IPS-11a (cell line): ENCODE measurements around the gene RIC8B.
"Not testable (repeated sequence)": the region's sequence is repeated elsewhere in the genome, so short reads cannot be mapped to it uniquely, and the experiment has no call there.

Experiments
- H3K4me3 ChIP-seq: one replicate; pipeline ENCODE4 v1.5.1; 2013; ENCODE audit warnings: low read depth, low read length, control low read depth

Gene RIC8B

DNA sequence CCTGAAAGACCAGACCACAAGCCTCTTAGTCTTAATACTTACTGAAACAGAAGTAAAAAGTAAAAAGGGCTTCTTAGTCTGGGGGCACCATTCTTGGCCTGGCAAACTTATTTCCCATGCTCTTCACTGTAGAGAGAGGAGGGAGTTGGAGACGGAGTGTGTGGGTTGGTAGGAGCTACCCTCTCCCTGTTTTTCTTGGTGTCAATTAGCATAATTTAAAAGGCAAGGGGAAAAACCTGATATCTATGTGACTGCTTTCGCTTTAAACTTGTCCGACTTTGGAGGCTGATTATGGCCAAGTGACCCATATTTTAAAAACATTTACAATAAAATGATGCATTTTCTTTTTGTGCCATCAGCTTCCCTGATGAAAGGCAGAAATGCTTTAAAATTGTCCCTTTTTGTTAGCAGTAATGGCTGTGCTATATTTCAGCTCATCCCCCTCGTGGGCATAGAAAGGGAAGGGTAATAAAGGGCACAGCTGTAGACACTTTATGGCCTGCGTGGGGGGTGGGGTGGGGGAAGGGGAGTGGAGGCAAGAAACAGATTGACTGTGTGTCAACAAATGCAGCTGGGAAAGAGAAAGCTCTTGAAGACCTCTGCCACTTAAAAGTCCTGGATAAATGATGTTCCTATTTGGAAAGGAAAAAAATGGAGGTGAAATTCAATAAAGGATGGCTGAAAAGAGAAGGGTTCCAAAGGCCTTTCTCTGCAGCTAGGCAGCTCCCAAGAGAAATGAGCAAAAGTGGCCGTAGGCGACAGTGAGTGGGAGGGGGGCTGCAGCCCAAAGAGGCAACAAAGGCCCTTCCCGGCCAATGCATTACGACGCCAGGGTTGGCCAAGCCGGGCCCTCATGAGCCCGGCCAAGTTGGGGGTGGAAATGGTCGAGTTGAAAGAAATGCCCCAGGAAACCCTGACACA is 123.8 kb downstream of the RIC8B start:
- no peak overlapping the region for H3K4me3 ChIP-seq

DNA sequence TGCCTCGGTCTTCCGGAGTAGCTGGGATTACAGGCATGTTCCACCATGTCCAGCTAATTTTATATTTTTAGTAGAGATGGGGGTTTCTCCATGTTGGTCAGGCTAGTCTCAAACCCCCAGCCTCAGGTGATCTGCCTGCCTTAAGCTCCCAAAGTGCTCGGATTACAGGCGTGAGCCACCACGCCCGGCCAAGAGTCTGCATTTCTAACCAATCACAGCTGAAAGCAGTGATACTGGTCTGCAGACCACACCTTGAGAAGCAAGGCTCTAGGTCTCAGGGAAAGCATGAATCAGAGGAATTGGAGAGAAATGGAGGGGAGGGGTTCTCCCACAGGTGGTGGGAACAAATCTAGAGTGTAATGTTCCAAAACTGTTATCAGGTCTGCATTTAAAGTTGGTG is 126.1 kb downstream of the RIC8B start:
- no peak overlapping the region for H3K4me3 ChIP-seq

DNA sequence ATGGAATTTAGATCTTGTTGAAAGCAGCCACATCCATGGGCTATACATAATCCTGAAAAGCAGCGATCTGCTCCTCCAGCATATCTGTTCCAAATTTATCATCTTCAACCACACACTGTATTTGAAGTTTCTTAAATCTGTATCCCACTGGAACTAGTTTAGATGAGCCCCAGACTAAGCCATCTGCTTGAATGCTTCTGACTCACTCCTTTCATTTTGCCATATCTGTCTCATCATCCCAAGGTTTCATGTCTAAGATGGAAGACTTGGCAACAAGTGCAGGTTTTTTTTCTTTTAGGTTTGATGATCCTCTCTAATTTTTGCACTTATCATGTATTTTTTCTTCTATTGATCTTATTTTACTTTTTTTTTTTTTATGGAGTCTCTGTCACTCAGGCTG is 126.8 kb downstream of the RIC8B start:
- no peak overlapping the region for H3K4me3 ChIP-seq

DNA sequence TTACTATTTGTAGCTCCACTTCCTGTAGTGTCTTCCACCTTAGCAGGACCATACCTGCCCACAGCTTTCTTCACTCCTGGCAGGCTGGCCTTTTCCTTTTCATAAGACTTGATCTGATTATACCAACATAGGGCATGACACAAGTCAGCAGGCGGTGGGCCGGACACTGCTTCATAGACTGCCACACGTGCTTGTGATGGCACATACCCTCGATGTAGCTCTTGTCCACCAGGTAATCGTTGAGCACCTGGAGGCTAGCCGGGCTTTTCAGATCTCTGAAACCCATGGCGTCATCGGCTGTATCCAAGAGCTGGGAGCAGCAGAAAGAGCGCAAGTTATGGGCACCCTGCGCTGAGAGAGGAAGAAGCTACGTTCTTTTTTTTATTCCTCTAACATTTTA is 127.6 kb downstream of the RIC8B start:
- H3K4me3 ChIP-seq, result no peak overlapping the region

DNA sequence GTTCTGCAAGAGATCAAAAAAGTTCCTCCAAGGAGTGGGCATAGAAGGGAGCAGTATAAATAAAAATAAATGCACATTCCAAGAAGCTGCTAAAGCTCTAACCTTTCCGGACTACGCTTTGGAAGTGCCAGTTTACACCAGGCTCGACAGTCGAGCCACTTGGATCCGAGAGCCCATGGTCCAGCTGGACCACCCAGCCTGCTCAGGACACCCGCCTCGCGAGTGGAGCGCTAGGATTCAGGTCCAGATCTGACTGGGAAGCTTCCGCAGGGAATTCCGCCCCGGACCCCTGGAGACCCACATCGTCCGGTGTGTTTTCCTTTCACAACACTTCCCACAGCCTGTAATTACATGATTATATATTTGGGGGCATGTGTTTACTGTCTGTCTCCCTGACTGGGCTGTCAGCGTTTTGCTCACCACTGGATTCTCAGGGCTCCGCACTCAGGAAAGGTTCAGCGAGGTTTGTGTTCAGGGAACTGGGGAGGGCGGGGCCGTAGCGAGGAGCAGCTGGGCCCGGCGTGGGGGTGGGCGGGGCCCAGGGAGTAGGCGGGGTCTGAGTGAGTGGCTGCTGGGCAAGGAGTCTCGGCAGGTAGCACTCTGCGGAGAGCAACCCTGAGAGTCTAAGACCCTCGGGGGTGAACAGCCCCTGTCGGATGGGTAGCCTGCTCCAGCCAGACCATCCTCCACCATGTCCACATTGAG is 128.9 kb downstream of the RIC8B start:
- peak overlapping the region; percentile 53 for H3K4me3 ChIP-seq

DNA sequence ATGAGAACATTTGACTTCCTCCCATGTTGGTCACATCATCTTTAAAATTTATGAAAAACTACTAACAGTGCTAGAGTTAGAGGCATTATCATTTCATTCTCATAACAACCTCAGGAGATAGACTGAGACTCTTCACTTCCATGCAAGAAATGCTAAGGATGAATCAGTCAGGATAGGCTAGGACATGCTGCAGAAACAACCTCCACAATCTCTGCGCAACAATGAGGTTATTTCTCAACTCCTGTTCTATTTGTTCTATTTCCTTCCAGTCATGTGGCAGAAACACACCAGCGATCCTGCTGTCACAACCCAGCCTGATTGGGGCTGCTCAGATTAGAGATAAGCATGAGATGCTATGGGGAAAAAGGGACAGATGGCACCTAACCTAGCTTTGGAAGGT is 132.2 kb downstream of the RIC8B start:
- H3K4me3 ChIP-seq, result no peak overlapping the region

DNA sequence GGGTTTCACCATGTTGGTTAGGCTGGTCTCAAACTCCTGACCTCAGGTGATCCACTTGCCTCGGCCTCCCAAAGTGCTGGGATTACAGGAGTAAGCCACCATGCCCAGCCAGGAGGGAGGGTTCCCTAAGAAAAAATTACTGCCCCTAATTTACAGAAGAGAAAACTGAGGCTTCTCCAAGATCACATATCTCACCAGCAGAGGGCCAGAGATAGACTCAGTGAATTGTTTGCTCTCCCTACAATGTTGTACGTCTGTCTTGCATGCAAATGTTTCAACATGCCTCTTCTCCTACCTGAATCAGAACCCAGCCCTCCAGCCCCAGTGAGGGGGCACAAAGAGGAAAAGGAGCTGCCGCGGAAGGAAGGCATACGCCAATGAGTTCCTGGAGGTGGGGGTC is 132.9 kb downstream of the RIC8B start:
- no peak overlapping the region for H3K4me3 ChIP-seq

DNA sequence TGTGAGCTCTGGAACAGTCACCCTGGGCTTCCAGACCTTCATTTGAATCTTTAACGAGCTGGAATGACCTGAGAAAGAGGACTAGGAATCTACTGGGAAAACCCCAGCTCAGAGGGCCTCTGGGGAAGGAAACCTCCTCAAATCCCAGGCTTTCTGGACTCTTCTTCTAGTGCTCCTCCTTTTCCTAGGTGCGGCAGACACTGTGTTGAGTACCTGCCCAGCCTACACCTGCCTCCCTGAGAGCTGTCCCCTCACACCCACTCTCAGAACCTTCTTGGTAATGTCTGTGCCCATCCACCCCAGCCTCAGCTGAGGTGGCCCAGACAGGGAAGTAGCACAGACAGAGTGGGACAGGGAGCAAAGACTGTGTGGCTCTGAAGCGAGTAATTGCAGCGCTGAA is 133.4 kb downstream of the RIC8B start:
- no peak overlapping the region for H3K4me3 ChIP-seq

DNA sequence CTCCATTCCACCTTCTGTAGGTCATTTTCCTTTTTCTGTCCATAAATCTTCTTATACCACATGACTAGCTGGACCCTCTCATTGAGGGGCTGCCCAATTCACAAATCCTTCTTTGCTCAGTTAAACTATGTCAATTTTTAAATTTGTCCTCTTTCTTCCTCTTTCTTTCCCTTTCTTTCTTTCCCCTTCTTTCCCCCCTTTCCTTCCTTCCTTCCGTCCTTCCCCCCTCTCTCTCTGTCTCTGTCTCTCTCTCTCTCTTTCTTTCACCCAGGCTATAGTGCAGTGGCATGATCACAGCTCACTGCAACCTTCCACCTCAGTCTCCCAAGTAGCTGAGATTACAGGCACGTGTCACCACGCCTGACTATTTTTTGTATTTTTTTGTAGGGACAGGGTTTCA is 134.1 kb downstream of the RIC8B start:
- H3K4me3 ChIP-seq, result no peak overlapping the region

DNA sequence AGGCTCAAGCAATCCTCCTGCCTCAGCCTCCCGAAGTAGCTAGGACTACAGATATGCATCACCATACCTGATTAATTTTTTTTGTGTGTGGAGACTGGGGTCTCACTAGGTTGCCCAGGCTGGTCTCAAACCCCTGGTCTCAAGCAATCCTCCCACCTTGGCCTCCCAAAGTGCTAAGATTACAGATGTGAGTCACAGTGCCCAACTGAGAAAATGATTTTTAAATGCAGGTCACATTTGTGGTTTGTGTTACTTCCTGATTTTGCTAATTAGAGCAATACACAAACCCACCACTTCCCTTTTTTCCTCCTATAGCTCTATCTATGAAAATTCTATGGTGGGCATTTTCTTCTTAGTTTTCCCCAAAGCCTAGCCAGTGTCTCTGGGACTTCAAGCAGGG is 135.7 kb downstream of the RIC8B start:
- H3K4me3 ChIP-seq, result no peak overlapping the region

DNA sequence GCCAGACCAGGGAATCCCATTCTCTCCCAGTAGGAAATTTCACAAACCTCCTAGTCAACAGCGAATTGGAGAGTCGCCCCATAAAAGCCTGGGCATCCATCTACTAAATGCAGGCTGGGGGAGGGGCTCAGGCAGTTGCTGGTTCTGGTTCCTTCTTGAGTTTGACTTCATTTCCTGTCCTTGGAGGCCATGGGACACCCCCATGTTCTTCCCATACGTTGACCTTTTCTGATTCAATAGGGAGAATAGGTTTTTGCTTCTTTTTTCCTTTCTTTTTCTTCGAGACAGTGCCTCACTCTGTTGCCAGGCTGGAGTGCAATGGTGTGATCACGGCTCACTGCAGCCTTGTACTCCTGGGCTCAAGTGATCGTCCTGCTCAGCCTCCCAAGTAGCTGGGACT is 137.1 kb downstream of the RIC8B start:
- no peak overlapping the region for H3K4me3 ChIP-seq

DNA sequence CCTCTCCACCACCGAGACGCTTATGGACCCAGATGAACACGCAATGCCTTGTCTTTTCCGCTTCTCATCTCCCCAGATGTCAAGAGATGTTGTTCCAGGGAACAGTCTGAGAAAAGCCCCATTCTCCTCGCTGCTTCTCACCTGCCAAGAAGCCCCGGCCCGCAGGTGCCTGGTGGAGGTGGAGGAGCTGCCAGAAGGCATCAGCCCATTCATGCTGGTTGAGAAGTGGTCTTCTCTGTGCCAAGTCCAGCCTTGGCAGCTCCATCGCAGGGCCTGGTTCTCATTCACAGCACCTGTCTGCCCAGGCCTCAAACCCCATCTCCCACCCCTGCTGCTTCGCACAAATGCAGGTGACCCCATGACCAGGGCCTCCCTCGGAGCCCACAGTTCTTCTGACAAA is 139.0 kb downstream of the RIC8B start:
- no peak overlapping the region for H3K4me3 ChIP-seq

DNA sequence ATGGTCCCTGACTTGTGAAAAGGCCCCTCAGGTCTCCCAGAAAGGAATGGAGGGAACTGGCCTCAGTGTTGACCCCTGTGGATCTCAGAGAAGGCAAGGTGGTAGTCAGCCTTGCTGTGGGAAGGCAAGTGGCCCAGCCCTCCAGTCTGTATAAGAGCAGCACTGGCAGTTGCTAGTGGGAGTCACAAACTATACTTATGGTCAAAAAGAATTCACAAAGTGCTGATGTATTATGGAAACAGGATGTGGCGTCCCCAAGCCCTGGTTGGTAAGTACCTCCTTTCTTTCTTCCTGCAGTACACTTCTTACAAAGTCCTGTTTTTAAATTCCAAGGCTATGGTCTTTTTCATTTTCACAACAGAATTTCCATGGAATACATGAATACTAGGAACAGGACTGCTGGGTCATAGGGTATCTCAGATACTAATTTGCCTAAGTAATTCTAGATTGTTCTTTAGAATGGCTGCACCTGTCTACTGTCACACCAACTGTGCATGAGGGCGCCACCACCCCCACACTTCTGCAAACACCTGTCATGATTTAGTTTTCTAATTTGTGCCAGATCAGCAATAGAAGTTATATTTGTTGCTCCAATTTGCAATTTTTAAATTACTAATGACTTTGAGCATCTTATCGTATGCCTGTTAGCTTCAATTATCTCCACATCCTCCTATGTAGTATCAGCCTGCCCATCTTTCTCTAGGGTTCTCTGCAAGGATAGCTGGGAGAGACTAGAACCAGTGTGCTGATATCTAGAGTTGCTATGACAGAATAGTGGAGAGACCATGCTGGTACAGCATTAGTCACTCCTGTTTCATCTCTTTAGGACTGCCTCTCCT is 140.5 kb downstream of the RIC8B start:
- H3K4me3 ChIP-seq, result no peak overlapping the region

DNA sequence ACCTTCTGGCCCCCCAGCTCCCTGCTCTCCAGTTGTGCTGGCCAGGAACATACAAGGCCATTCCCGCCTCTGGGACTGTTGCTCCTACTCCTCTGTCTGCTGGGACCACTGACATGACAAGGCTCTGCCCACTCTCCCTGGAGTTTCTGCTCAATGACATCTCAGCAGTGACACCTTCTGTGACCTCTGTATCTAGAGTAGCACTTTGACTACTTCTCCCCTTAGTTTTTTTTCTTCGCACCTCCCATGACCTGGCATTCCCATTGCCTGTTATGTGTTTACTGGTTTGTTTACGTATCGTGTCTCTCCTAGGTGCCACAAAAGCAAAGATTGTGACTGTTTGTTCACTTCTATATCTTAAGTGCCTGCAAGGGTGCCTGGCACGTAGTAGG is 141.1 kb downstream of the RIC8B start:
- no peak overlapping the region for H3K4me3 ChIP-seq

DNA sequence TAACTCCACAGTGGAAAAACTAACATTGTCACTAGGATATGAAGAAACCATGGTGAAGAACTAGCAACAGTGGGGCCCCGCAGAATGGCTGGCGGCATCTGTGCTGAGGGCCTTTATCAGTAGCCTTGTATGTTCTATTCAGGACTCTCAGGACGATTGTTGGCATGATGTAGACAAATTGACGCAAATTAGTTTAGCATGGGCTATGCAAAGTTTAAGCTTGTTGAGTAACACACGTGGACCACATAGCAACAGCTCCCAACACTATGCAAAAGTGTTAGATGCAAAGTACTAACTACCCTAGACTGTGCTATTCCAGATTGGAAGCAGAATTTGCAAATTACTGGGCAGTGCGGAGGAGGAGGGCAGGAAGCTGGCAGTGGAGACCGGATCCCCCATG is 143.0 kb downstream of the RIC8B start:
- no peak overlapping the region for H3K4me3 ChIP-seq

DNA sequence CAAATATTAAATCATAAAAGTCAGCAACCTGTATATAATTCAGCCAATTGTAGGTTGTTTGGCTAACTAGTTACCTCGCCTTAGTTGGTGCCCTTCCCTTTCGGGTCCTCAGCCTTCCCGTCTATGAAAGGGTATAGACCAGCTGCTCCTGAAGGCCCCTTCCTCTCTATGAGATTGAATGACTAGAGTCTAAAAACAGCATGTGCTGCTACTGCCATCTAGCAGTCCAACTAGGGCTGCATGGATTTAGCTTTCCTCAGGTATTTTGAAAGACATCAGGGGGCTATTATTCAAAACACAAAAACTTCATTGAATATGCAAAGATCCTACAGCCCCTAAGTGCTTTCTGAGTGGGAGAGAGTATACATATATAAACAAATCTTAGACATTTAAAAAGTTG is 144.3 kb downstream of the RIC8B start:
- no peak overlapping the region for H3K4me3 ChIP-seq

DNA sequence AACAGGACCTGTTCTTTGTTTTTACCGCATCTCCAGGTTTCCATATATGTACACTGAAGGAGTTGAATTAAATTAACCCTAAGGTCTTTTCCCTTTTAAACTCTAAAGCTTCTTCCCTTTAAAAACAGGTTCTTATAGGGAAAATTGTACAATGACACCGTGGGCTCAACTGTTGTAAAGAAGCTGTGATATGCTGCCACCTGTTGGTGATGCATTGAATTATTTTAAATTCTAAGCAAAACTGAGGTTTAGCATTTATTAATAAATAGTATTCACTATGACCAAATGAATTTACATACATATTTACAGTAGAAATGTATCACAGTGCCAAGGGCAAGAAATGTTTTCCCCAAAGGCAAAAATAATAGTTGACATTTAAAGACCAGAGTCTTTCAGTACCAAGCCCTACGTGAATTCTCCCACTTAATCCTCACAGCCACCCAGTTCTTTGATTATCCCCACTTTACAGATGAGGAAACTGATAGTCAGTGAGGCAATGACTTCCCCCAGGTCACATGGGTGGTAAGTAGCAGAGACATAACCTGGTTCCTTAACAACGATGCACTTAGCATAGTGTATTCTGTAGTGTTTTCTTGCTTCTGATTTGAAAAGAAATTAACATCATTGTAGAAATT is 145.5 kb downstream of the RIC8B start:
- no peak overlapping the region for H3K4me3 ChIP-seq

DNA sequence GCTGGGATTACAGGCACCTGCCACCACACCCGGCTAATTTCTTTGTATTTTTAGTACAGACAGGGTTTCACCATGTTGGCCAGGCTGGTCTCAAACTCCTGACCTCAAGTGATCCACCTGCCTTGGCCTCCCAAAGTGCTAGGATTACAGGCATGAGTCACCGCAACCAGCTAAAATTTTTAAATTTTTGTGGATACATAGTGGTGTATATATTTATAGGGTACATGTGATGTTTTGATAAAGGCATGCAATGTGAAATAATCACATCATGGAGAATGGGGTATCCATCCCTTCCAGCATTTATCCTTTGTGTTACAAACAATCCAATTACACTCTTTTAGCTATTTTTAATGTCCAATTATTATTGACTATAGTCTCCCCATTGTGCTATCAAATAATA is 147.5 kb downstream of the RIC8B start:
- H3K4me3 ChIP-seq, result not testable (repeated sequence)

DNA sequence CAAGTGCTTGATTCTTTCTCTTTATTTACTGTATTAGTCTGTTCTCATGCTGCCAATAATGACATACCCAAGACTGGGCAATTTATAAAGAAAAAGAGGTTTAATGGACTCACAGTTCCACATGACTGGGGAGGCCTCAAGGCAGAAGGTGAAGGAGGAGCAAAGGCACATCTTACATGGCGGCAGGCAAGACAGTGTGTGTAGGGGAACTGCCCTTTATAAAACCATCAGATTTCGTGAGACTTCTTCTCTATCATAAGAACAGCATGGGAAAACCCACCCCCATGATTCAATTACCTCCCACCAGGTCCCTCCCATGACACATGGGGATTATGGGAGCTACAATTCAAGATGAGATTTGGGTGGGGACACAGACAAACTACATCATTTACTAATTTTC is 149.1 kb downstream of the RIC8B start:
- H3K4me3 ChIP-seq, result not testable (repeated sequence)

DNA sequence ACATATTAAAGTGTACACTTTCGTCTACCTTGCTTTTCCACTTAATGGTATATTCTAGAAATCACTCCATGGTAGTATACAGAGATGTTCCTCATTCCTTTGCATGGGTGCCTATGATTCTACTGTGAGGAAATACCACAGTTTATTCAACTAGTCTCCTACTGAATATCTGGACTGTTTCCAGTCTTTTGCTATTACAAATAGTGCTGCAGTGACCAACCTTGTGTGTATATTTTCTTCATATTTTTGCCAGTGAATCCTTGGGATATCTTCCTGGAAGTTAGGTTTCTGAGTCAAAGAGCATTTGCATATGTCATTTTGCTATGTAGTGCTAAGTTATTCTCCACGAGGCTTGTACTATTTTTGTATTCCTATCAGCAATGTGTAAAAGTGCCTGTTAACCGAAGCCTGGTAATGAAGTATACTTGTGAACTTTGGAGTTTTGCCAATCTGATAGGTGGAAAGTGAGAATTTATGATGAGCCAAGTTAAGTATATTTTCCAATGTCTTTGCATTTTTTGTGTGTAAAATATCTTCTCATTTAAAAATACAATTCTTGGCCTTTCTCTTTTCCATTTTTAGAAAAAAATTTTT is 149.9 kb downstream of the RIC8B start:
- no peak overlapping the region for H3K4me3 ChIP-seq

DNA sequence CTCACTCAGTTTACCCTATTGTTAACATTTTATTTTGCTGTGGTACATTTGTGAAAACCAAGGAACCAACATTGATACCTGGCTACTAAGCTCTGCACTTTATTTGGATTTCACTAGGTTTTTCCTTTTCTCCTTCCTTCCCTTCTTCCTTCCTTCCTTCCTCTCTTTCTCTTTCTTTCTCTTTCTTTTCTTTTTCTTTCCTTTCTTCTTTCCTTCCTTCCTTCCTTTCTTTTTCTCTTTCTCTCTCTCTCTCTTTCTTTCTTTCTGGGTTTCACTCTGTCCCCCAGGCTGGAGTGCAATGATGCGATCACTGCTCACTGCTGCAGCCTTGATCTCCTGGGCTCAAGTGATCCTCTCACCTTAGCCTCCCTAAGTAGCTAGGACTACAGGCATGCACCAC is 152.2 kb downstream of the RIC8B start:
- H3K4me3 ChIP-seq, result no peak overlapping the region
